Small intestine (tissue), 16 donors: ENCODE measurements around the gene SLC6A7. TPM values are rescaled to one million over a fixed set of nuclear protein-coding genes. Genes with fewer than 3 reads are reported as not detected.
A peak's percentile ranks its signal among the peaks of the same experiment; 100 is the strongest.

Source experiments
- DNase-seq, 2 donors: peaks; one replicate each; pipeline versions ENCODE4 v3.0.0 to v3.0.0-alpha.2; 2013
- FAIRE-seq: peaks from 2 replicates; lab custom pipeline; 2012; peaks lifted over from hg19 to GRCh38; lab: Jason Lieb, UNC
- H3K27ac ChIP-seq, 3 donors: one replicate each; pipeline ENCODE4 v1.5.1; 2013; ENCODE audit warnings: low read length in 2 of 3, mild to moderate bottlenecking in 2 of 3, control low read depth in 1 of 3, inconsistent platforms in 1 of 3, low read depth in 1 of 3, moderate library complexity in 1 of 3
- H3K27me3 ChIP-seq, 3 donors: one replicate each; pipeline ENCODE4 v1.6.1; 2013; ENCODE audit warnings: low read length in 3 of 3, inconsistent platforms in 1 of 3; ENCODE audit not compliant: control insufficient read depth in 3 of 3, insufficient read depth in 3 of 3
- H3K36me3 ChIP-seq, 3 donors: one replicate each; pipeline ENCODE4 v1.6.1; 2013; ENCODE audit warnings: low read length in 3 of 3, inconsistent platforms in 1 of 3, low read depth in 1 of 3, mild to moderate bottlenecking in 1 of 3, moderate library complexity in 1 of 3; ENCODE audit not compliant: control insufficient read depth in 3 of 3, insufficient read depth in 2 of 3
- H3K4me1 ChIP-seq, 3 donors: one replicate each; pipeline ENCODE4 v1.6.1; 2013; ENCODE audit warnings: low read length in 2 of 3, inconsistent platforms in 1 of 3, low read depth in 1 of 3, mild to moderate bottlenecking in 1 of 3, moderate library complexity in 1 of 3; ENCODE audit not compliant: control insufficient read depth in 3 of 3, insufficient read depth in 2 of 3
- H3K4me3 ChIP-seq, 3 donors: one replicate each; pipeline ENCODE4 v1.5.1; 2013; ENCODE audit warnings: low read length in 3 of 3, control low read depth in 1 of 3, inconsistent platforms in 1 of 3, low read depth in 1 of 3, mild to moderate bottlenecking in 1 of 3, moderate library complexity in 1 of 3
- H3K9me3 ChIP-seq, 2 donors: one replicate each; pipeline ENCODE4 v1.6.1; 2013; ENCODE audit warnings: low read depth in 1 of 2, low read length in 1 of 2; ENCODE audit not compliant: control insufficient read depth in 2 of 2, insufficient read depth in 1 of 2
- WGBS, 3 donors: extraction: QIAGEN DNeasy Blood & Tissue Kit; methylation state at CpG; one replicate each; pipeline ENCODE4 v1.1.7; 2013; 5-methylcytosine and 5-hydroxymethylcytosine counted together
- long read RNA-seq, 10 donors: transcript quantifications; one replicate each; lab custom pipeline, GENCODE V29; 2026
- polyA plus RNA-seq, 4 donors: library from polyadenylated mRNA; stranded (reverse) in 3 of 4; unstranded in 1 of 4; fragments of 200-250 nt in 3 of 4; fragments of 120-200 nt in 1 of 4; gene quantifications; one replicate each; pipeline versions ENCODE4 v1.2.1 to v1.2.3, GENCODE V29; 2013
- donor health status: healthy with polysubstance abuse.
- donor health status: control.
- donor health status: control.
- donor health status: Bipolar disorder and iron deficiency.
- donor health status: healthy.

Gene SLC6A7
- 1 to 10 TPM in 3 of 4 donors, under 1 TPM in 1; 0.81 to 7.1 (median 2.2) TPM for polyA plus RNA-seq
- long read RNA-seq, donor 1 = 0 reads
- long read RNA-seq, donor 2 = 0 reads
- long read RNA-seq, donor 3 = 0 reads
- long read RNA-seq, donor 4 = 0 reads
- long read RNA-seq, donor 5 = 0 reads
- long read RNA-seq, donor 6 = 0 reads
- long read RNA-seq, donor 7, partial matches to known transcripts = 0 of 8 reads
- long read RNA-seq, donor 7, other reads (novel, unspliced or antisense) = 8 of 8 reads
- long read RNA-seq, donor 8, partial matches to known transcripts = 0 of 1 reads
- long read RNA-seq, donor 8, other reads (novel, unspliced or antisense) = 0 of 1 reads
- long read RNA-seq, donor 9 = 0 reads
- long read RNA-seq, donor 10 = 0 reads

- H3K4me1 ChIP-seq = peaks cover 12 to 60% (median 13%) of the 10 kb centered on the region in 3 donors
- H3K9me3 ChIP-seq = no peaks in the 10 kb centered on the region
- FAIRE-seq (no peak), DNase-seq (peak; percentile 43 to 52)
- H3K27me3 ChIP-seq = peaks cover 0 to 15% (median 0%) of the 10 kb centered on the region in 3 donors
- H3K36me3 ChIP-seq = peaks cover 0 to 24% (median 3%) of the 10 kb centered on the region in 3 donors
- WGBS, 3 donors = 2 to 10% (median 7%) methylated on average over 52 to 58 of the region's 58 CpGs
- peak within 1 kb of the TSS in 1 of 3 donors; percentile 93 for H3K27ac ChIP-seq
- H3K4me3 ChIP-seq = peak within 1 kb of the TSS in 2 of 3 donors; percentile 3 to 41
Observed at GRCh38 chr5:150189728-150190502, at the start of gene SLC6A7. Gene SLC6A7 (plus strand): TSS chr5:150190062. CDS start chr5:150190328, 266 bp downstream.

- no peaks in the 10 kb centered on the region for H3K27me3 ChIP-seq
- no peaks in the 10 kb centered on the region for H3K9me3 ChIP-seq
- 63 to 88% (median 84%) methylated on average over 11 of the region's 11 CpGs for WGBS, 3 donors
- peak overlapping the region in 2 of 3 donors; percentile 64 to 81 for H3K27ac ChIP-seq
- H3K4me1 ChIP-seq = peaks cover 0 to 76% (median 0%) of the 10 kb centered on the region in 3 donors
- H3K36me3 ChIP-seq = peaks cover 0 to 11% (median 0%) of the 10 kb centered on the region in 3 donors
- no peak for FAIRE-seq
- DNase-seq = peak in 1 of 2 donors; percentile 48
- H3K4me3 ChIP-seq = no peak overlapping the region
Observed at GRCh38 chr5:150140830-150141229, 49.0 kb upstream of the SLC6A7 start.

- 62 to 67% (median 65%) methylated on average over 9 of the region's 9 CpGs for WGBS, 3 donors
- no peak overlapping the region for H3K4me3 ChIP-seq
- DNase-seq (no peak), FAIRE-seq (no peak)
- peaks cover 0 to 3% (median 0%) of the 10 kb centered on the region in 3 donors for H3K36me3 ChIP-seq
- H3K27ac ChIP-seq = peak overlapping the region in 2 of 3 donors; percentile 62 to 81
- H3K27me3 ChIP-seq = no peaks in the 10 kb centered on the region
- no peaks in the 10 kb centered on the region for H3K9me3 ChIP-seq
- peaks cover 0 to 76% (median 0%) of the 10 kb centered on the region in 3 donors for H3K4me1 ChIP-seq
Observed at GRCh38 chr5:150141544-150142184, 48.2 kb upstream of the SLC6A7 start.

GRCh38 chr5:150142185-150142958, 47.5 kb upstream of the SLC6A7 start:
- peaks cover 0 to 78% (median 0%) of the 10 kb centered on the region in 3 donors for H3K4me1 ChIP-seq
- no peak overlapping the region for H3K4me3 ChIP-seq
- FAIRE-seq (no peak), DNase-seq (peak in 1 of 2 donors; percentile 51)
- WGBS, 3 donors = 69 to 75% (median 72%) methylated on average over 14 of the region's 14 CpGs
- H3K27me3 ChIP-seq = no peaks in the 10 kb centered on the region
- no peaks in the 10 kb centered on the region for H3K36me3 ChIP-seq
- H3K9me3 ChIP-seq = no peaks in the 10 kb centered on the region
- H3K27ac ChIP-seq = peak overlapping the region in 2 of 3 donors; percentile 62 to 82

- Histone ChIP-seq H3K9me3 (no peaks in the 10 kb centered on the region), H3K27ac (peak overlapping the region in 2 of 3 donors; percentile 63 to 82), H3K4me3 (no peak overlapping the region), H3K4me1 (peaks cover 0 to 72% (median 0%) of the 10 kb centered on the region in 3 donors), H3K27me3 (no peaks in the 10 kb centered on the region), H3K36me3 (no peaks in the 10 kb centered on the region)
- FAIRE-seq (no peak), DNase-seq (no peak)
- WGBS, 3 donors = 51 to 83% (median 67%) methylated on average over 4 of the region's 4 CpGs
Observed at GRCh38 chr5:150142959-150143349, 46.9 kb upstream of the SLC6A7 start.

GRCh38 chr5:150143350-150144245, 46.3 kb upstream of the SLC6A7 start:
- Histone ChIP-seq H3K4me3 (no peak overlapping the region), H3K9me3 (no peaks in the 10 kb centered on the region), H3K36me3 (no peaks in the 10 kb centered on the region), H3K4me1 (peaks cover 0 to 66% (median 0%) of the 10 kb centered on the region in 3 donors), H3K27me3 (no peaks in the 10 kb centered on the region), H3K27ac (peak overlapping the region; percentile 16 to 82 (median 63))
- DNase-seq (no peak), FAIRE-seq (no peak)
- 64 to 81% (median 78%) methylated on average over 20 of the region's 20 CpGs for WGBS, 3 donors

GRCh38 chr5:150144246-150144801, 45.5 kb upstream of the SLC6A7 start:
- Histone ChIP-seq H3K4me3 (no peak overlapping the region), H3K36me3 (no peaks in the 10 kb centered on the region), H3K9me3 (no peaks in the 10 kb centered on the region), H3K4me1 (peaks cover 0 to 58% (median 0%) of the 10 kb centered on the region in 3 donors), H3K27me3 (no peaks in the 10 kb centered on the region), H3K27ac (peak overlapping the region; percentile 16 to 82 (median 63))
- DNase-seq (no peak), FAIRE-seq (no peak)
- 57 to 77% (median 66%) methylated on average over 14 of the region's 14 CpGs for WGBS, 3 donors
